GOT3 (cell line): ENCODE measurements around the gene UBR3.
"Not testable (repeated sequence)": the region's sequence is repeated elsewhere in the genome, so short reads cannot be mapped to it uniquely, and the experiment has no call there.

ENCODE experiments used
- DNase-seq: peaks from one replicate; lab custom pipeline; 2025; ENCODE audit warnings: mixed read lengths; lab: John Stamatoyannopoulos, UW

UBR3 gene

GRCh38 chr2:169871369-169871768 is 44.1 kb downstream of the UBR3 start:
- DNase-seq = not testable (repeated sequence)

- no peak for DNase-seq
These were observed 44.7 kb downstream of the UBR3 start for GRCh38 chr2:169871994-169872393.

- no peak for DNase-seq
These were observed 50.1 kb downstream of the UBR3 start for GRCh38 chr2:169877398-169877797.

- DNase-seq = no peak
These were observed 59.9 kb downstream of the UBR3 start for GRCh38 chr2:169887120-169887519.

GRCh38 chr2:169891593-169892298 is 64.5 kb downstream of the UBR3 start:
- no peak for DNase-seq

- no peak for DNase-seq
These were observed 65.7 kb downstream of the UBR3 start for GRCh38 chr2:169892951-169893350.

- DNase-seq = no peak
These were observed 68.2 kb downstream of the UBR3 start for GRCh38 chr2:169895294-169895985.

GRCh38 chr2:169897834-169898233 is 70.6 kb downstream of the UBR3 start:
- no peak for DNase-seq

GRCh38 chr2:169900103-169900502 is 72.8 kb downstream of the UBR3 start:
- DNase-seq = not testable (repeated sequence)

GRCh38 chr2:169900686-169901085 is 73.4 kb downstream of the UBR3 start:
- DNase-seq = no peak

- DNase-seq = no peak
These were observed 79.5 kb downstream of the UBR3 start for GRCh38 chr2:169906731-169907130.

- DNase-seq = no peak
These were observed 82.1 kb downstream of the UBR3 start for GRCh38 chr2:169909376-169909775.

GRCh38 chr2:169910109-169910799 is 83.0 kb downstream of the UBR3 start:
- no peak for DNase-seq

- no peak for DNase-seq
These were observed 83.9 kb downstream of the UBR3 start for GRCh38 chr2:169911119-169911518.

GRCh38 chr2:169916623-169917022 is 89.4 kb downstream of the UBR3 start:
- no peak for DNase-seq

- DNase-seq = no peak
These were observed 96.7 kb downstream of the UBR3 start for GRCh38 chr2:169923977-169924376.

- no peak for DNase-seq
These were observed 98.7 kb downstream of the UBR3 start for GRCh38 chr2:169925968-169926367.

- no peak for DNase-seq
These were observed 101.2 kb downstream of the UBR3 start for GRCh38 chr2:169928463-169928864.

GRCh38 chr2:169933124-169933711 is 106.0 kb downstream of the UBR3 start:
- no peak for DNase-seq

- not testable (repeated sequence) for DNase-seq
These were observed 109.4 kb downstream of the UBR3 start for GRCh38 chr2:169936652-169937051.

GRCh38 chr2:169945515-169945914 is 118.3 kb downstream of the UBR3 start:
- no peak for DNase-seq

GRCh38 chr2:169946092-169946491 is 118.8 kb downstream of the UBR3 start:
- DNase-seq = no peak

- DNase-seq = no peak
These were observed 119.3 kb downstream of the UBR3 start for GRCh38 chr2:169946546-169946945.
